GM18867 (cell line): Measurements from ENCODE around the gene PPP1R12C.
"Not testable (repeated sequence)": the region's sequence is repeated elsewhere in the genome, so short reads cannot be mapped to it uniquely, and the experiment has no call there.

Experiments
- ATAC-seq: cut with Tn5 transposase; IDR thresholded peaks from one replicate; pipeline ENCODE4 v1.9.1; 2021; ENCODE audit warnings: mild to moderate bottlenecking, moderate library complexity; ENCODE audit not compliant: unreplicated experiment

PPP1R12C gene

GRCh38 chr19:55116859-55117662 lies at the start of gene PPP1R12C:
PPP1R12C (minus strand) TSS chr19:55117637; CDS start chr19:55117543, 94 bp downstream.
- peak; percentile 3 for ATAC-seq

DNA sequence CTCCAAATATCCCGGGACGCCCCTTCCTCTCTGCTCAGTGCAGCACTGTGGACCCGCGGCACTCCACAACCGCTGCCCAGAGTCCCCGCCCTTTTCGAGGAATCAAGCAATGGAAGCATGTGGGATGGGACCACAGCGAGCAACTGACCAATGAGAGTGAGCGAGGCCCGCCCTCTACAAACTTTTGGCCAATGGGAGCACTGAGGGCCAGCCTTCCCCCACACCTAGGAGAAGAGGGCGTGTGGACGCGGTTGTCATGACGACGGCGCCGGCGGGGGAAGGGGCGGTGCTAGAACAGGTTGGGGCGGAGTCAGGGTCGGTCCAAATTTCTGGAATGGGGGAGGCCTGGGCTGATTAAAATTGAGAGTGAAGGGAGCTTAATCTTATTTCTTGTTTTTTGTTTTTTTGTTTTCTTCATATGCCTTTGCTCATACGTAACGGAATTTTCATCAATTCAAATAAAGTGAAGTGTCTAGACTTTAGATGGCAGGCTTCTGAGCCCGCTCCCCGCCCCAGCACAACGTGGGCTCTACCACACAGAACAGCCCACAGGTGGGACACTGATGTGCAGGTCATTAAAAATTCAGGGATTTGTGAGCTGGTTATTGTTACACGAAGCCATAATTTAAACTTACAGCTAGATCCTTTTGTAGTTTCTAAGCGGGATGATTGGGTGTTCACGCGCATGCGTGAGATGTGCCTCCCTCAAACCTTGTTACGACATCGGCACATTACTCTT lies 49.3 kb upstream of the PPP1R12C start, which contains the start of gene DNAAF3:
DNAAF3 (minus strand) TSS at position 84 of the 739 bp plus-strand sequence. CDS start 200 bp downstream, outside the sequence.
- ATAC-seq, result peak; percentile 82

DNA sequence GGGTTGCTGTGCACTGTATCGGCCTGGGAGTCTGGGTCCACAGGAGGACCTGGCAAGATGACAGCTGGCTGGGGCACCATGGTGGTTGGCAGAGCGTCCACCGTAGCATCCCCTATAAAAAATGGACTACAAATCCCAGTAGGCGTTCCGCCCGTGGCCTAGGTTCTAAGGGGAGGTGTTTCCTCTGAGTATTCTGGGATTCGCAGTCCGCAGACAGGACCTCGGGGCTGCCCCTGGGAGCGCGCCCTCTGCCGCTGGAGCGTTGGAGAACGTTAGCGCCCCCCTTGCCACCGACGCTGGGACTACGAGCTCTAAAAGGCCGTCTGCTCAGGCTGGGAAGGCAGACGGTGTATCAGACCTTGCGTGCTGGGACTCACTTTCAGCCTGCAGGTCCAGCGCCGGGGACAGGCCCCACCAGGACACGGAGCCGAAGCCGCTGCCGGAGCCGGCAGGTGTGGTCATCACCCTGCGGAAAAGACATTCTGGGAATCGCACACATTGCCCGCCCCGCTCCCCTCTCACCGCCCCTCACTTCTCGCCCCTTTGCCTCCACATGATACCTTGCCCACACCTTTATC lies 48.6 kb upstream of the PPP1R12C start:
- no peak for ATAC-seq

DNA sequence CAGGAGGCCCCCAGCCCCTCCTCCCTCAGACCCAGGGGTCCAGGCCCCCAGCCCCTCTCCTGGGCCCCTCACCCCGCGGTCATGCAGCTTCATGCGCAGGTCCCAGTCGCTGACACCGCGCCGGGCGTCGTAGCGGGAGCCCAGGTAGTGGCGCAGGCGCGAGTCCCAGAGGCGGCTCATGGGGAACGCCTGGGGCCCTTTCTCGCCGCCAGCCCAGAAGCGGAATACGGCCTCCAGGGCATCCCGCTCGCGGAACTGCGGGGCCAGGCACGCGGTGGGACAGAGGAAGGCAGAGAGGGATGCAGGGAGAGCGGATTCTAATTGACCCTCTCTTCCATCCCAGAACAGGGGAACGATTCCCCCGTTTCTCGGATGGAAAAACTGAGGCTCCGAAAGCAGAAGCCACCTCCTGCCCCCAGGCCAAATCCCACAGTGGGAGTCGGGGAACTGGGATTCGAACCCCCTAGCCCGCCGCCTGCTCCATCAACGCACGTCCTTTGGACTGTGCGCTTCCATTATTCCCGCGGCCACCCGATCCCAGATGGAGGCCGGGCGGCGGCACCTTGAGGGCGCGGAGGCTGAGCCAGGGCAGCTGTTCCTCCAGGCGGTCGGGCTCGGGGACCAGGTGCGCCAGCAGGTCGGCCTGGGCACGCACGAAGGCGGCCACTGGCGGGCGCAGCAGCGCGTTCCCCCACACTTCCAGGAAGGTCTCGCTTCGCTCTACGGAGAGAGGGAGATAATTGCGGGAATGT lies 44.3 kb upstream of the PPP1R12C start:
- ATAC-seq, result no peak

DNA sequence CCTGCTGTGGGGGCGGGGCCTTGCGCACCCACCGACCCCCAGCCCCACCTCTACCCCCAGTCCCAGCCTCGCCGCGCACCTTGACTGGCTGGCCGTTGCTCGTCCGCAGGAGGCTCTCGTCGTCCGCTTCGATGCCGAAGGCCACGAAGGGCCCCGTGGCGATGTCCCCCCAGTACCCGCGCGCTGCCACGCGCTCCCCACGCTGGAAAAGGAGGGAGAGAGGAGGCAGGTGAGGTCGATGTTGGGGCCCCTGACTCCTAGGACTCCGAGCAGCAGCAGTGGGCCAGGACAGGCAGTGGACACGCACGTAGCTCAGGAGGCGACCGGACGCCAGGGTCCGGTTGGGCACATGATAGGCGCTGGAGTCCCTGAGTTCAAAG lies 43.5 kb upstream of the PPP1R12C start:
- no peak for ATAC-seq

DNA sequence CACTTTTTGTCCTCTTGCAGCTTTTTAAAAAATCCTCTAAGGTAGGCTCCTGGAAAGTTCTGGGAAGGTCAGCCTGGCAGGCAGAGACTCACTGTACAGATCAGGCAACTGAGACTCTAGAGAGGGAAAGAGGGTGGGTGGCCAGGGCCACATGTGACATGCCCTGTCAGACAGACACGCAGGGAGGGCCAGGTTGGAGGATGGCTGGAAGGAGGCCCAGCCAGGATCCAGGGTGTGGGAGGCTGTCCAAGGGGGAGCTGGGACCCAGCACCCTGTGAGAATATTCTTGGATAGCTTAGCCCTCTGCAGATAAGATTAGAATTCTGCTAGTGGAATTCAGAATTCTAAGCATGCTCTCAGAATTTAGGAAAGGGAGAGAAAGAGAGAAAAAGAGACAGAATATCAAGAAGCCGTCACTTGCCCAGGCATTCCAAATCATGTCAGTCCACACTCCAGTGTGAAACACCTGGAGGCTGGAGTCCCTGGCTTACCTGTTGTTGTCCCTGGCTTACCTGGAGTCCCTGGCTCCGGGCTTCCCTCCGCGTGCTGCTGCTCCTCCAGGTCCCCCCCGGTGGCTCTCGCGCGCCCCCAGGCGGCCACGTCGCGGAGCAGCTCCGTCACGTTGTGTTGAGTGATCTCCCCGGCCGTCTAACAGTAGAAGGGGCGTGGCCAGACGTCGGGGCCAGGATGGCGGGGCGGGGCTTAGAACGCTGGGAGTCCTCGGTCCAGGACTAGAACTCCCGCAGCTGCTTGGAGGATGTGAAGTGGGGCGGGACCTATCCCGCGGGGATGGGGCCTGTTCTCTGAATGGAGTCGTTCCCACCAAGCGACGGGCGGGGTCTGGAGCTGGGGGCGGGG lies 42.9 kb upstream of the PPP1R12C start:
- no peak for ATAC-seq

DNA sequence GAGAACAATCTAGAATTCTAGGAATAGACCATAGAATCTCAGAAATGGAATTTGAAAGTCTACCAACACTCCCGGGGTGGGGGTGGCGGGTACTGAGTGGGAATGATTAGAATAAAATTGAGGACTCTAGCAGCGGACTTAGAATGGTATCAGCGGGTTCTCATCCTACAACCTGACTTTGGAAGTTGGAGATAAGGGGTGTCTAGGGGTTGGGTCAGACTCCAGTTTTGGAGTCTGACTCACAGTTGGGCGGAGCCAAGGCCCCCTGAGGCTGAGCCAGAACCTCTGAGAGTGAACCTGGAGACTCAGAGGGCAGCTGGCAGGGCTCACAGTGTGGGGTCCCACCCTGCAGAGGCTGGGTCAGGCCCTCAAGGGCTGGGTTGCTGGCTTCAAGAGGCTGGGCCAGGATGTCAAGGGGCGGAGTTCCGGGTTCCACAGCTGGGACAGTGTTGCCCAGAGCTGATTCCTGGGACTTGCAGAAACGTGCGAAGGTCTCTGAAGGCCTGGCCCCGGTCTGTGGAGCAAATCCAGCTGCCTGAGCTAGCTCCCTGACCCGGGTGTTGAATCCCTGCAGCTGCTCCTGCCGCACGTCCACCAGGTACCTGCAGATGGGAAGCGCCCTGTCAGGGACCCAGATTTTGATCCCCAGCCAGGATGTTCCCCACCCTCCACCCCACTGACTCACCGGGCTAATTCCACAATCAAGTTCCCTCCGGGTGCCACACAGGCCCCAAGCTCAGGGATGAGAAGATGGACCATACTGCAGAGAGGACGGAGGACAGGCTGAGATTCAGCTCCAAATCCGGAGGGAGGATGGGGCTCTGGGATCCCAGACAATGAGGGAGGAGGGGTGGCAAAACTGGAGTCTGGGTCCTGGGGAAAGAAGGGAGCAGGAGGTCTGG lies 41.7 kb upstream of the PPP1R12C start:
- ATAC-seq, result no peak

DNA sequence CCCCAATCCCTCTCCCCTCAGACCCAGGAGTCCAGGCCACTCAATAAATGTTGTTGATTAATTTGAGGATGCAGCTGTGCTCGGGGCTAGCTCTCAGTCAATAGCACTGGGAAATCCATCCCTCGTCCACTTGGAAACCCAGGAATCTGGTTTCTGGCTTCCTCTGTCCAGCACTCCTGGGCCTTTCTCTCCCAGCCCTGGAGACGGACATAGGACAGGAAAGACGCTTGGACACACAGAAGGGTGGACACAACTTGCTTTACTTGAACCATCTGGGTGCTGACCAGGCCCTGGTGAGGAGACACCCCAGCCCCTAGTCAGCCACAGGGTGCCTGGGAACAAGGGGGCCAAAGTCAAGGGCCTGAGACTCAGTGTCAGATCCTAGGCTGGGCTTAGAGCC lies 41.0 kb upstream of the PPP1R12C start:
- ATAC-seq, result no peak

- no peak for ATAC-seq
Observed at GRCh38 chr19:55157064-55157908, 39.8 kb upstream of the PPP1R12C start, which contains the start of gene TNNI3. TNNI3 (minus strand) TSS chr19:55157732; CDS start chr19:55157589, 143 bp downstream.

DNA sequence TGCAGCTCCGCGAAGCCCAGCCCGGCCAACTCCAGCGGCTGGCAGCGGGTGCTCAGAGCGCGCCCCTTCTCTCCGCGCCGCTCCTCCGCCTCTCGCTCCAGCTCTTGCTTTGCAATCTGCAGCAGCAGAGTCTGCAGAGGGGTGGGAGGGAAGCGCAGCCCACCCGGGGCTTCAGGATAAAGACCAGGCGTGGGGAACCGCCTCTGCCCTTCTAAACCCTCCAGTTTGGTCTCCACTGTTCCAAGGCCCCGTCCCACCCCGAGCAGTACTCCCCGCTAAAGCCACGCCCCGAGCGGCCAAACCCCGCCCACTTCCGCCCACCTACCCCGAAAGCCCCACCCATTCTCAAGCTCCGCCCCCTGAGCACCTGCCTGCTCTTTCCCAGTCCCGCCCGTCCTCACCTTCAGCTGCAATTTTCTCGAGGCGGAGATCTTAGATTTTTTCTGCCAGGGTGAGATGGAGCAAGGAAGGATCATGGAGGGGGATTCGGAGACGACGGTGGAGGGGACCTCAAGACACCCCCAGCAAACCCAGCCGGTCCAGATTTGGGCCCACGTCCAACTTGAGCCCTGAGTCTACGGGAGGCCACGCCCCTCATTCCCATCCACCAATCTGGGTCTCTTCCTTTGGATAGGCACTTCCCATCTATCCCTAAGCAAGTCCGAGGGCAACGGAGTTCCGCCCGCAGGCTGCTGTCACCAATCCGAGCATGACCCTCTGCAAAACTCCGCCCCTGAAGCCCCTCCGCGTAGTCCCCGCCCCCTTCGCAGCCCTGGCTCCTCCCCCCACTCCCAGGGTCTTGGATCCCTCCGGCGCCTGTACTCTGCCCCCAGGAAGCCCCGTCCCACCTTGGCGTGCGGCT lies 39.0 kb upstream of the PPP1R12C start:
- ATAC-seq, result no peak

GRCh38 chr19:55155784-55156183 lies 38.3 kb upstream of the PPP1R12C start:
- ATAC-seq, result not testable (repeated sequence)

- no peak for ATAC-seq
Observed at GRCh38 chr19:55153652-55154264, 36.3 kb upstream of the PPP1R12C start.

GRCh38 chr19:55152017-55152416 lies 34.6 kb upstream of the PPP1R12C start:
- ATAC-seq, result no peak

DNA sequence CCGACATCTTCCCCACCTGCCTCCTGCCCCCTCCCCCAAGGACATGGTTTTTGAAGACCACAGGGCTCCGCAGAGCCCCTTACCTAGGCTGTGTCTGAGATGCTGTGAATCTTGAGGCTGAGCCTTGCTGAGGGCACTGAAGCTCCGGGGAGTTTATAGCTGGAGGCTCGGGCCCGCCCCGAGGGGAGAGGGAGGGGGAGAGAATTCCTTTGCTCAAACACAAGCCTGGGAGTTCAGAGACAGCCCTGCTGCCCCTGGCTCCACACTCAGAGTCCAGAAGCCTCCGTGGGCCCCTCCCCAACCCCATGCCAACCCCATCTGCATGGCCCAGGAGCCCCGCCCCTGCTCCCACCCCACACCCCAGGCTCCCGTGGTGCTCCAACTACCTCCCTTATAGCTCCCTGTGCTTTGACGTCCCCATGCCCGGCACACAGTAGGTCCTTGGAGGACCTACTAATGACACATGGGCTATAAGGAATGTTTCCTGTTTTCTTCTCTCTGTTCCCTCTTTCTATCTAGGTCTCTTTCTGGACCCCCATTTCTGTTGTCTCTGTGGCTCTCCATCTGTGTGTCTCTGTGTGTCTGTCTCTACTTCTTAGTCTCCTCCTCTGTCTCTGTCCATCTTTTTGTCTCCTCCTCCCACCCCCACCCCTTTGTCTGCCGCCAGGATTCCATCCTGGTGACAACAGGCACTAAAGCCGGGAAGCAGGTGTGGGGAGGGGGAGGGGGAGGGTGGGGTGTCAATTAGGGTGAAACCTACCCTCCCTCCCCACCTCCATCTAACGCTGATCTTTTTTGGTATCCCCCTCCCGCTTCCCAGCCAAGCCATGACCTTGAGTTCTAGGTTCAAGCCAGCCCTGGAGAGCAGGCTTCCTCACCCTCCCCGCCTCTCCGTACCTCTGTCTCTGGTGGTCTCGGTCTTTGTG lies 31.9 kb upstream of the PPP1R12C start, which contains the start of gene TNNT1:
TNNT1 (minus strand) TSS at position 129 of the 926 bp plus-strand sequence. CDS start 2,049 bp downstream, outside the sequence.
- ATAC-seq, result no peak

DNA sequence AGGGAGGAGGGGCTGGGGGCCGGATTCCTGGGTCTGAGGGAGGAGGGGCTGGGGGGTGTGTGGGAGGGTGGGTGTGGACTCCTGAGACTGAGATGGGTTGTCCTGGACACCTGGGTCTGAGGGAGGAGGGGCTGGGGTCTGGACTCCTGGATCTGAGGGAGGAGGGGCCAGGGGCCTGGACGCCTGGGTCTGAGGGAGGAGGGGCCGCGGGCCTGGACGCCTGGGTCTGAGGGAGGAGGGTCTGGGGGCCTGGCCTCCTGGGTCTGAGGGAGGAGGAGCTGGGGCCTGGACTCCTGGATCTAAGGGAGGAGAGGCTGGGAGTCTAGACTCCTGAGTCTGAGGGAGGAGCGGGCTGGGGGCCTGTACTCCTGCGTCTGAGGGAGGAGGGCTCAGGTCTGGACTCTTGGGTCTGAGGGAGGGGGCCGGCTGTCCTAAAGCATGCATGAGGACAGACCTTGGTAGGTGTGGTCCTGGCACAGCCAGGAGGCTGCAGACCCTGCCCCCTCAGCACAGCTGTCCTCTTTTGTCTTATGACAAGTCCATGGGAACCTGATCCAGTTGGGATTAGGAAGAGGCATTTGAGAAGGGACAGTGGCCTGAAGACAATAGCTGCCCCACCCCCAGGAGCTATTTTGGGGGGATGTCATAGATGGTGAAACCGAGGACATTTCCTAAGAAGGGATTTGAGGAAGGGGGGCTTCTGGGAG lies 30.3 kb upstream of the PPP1R12C start:
- ATAC-seq, result no peak
